GM12878 (cell line): Measurements from ENCODE around the gene CNOT8. TPM values are rescaled to one million over a fixed set of nuclear protein-coding genes. Genes with fewer than 3 reads are reported as not detected.

ENCODE experiments used
- BCL11A ChIP-seq: IDR thresholded peaks from 2 replicates; pipeline ENCODE4 v1.6.1; 2011; ENCODE audit warnings: low read depth, low read length
- DPF2 ChIP-seq: fragments of 450-650 bp; IDR thresholded peaks from 2 replicates; pipeline ENCODE4 v1.6.1; 2017; ENCODE audit warnings: mild to moderate bottlenecking
- E2F4 ChIP-seq: IDR thresholded peaks from 2 replicates; pipeline ENCODE4 v1.6.1; 2012; ENCODE audit warnings: low read depth, low read length, improper control_type of control experiment
- EGR1 ChIP-seq, 2 experiments: IDR thresholded peaks; 1 replicate in 1 of 2; 2 replicates in 1 of 2; pipeline ENCODE4 v1.6.1; 2011 to 2012; ENCODE audit warnings: low read depth in 2 of 2, low read length in 2 of 2, borderline replicate concordance in 1 of 2, mild to moderate bottlenecking in 1 of 2, moderate library complexity in 1 of 2
- EP300 ChIP-seq, 2 experiments: fragments of 150-350 bp in 1 of 2; IDR thresholded peaks; 2 replicates each; pipeline ENCODE4 v1.6.1; 2011 to 2012; ENCODE audit warnings: low read depth in 2 of 2, low read length in 2 of 2, borderline replicate concordance in 1 of 2, improper control_type of control experiment in 1 of 2, inconsistent platforms in 1 of 2; ENCODE audit not compliant: control insufficient read depth in 1 of 2
- EZH2 ChIP-seq: IDR thresholded peaks from 2 replicates; pipeline ENCODE4 v1.6.1; 2012; ENCODE audit warnings: low read depth, mild to moderate bottlenecking, control low read depth, inconsistent platforms, low read length, borderline replicate concordance; ENCODE audit not compliant: control insufficient read depth
- HDAC6 ChIP-seq: fragments of 200-600 bp; sonication (generic); IDR thresholded peaks from one replicate; pipeline ENCODE4 v1.8.0; 2017; ENCODE audit warnings: antibody characterized with exemption; ENCODE audit not compliant: unreplicated experiment
- MYC ChIP-seq: IDR thresholded peaks from 2 replicates; pipeline ENCODE4 v1.6.1; 2011; ENCODE audit warnings: mild to moderate bottlenecking, low read length, moderate library complexity, inconsistent platforms; ENCODE audit not compliant: insufficient read depth, insufficient replicate concordance, insufficient read length, severe bottlenecking
- NFXL1 ChIP-seq: fragments of 450-650 bp; IDR thresholded peaks from 2 replicates; pipeline ENCODE4 v1.6.1; 2017; ENCODE audit warnings: antibody characterized with exemption, mild to moderate bottlenecking, borderline replicate concordance
- POLR2A ChIP-seq: IDR thresholded peaks from 2 replicates; pipeline ENCODE4 v1.6.1; 2011; ENCODE audit warnings: low read depth, mild to moderate bottlenecking, low read length
- POLR2AphosphoS5 ChIP-seq: IDR thresholded peaks from 2 replicates; pipeline ENCODE4 v1.6.1; 2011; ENCODE audit warnings: mild to moderate bottlenecking, low read length, inconsistent platforms
- RAD21 ChIP-seq: IDR thresholded peaks from 2 replicates; pipeline ENCODE4 v1.6.1; 2011; ENCODE audit warnings: mild to moderate bottlenecking, low read depth, low read length, moderate library complexity; ENCODE audit not compliant: insufficient read depth
- RBBP5 ChIP-seq: fragments of 200-600 bp; sonication (generic); conservative IDR thresholded peaks from 2 replicates; pipeline ENCODE4 v1.6.1; 2016
- SKIL ChIP-seq: fragments of 450-650 bp; IDR thresholded peaks from 2 replicates; pipeline ENCODE4 v1.6.1; 2017; ENCODE audit warnings: mild to moderate bottlenecking, low read depth, inconsistent platforms; ENCODE audit not compliant: poor library complexity, severe bottlenecking
- SUZ12 ChIP-seq: fragments of 200-600 bp; sonication (generic); IDR thresholded peaks from one replicate; pipeline ENCODE4 v1.6.1; 2018; ENCODE audit warnings: antibody characterized with exemption, mild to moderate bottlenecking; ENCODE audit not compliant: unreplicated experiment
- TCF3 ChIP-seq: IDR thresholded peaks from 2 replicates; pipeline ENCODE4 v1.6.1; 2012; ENCODE audit warnings: low read depth, mild to moderate bottlenecking, low read length, borderline replicate concordance; ENCODE audit not compliant: insufficient read depth
- ZNF24 ChIP-seq: fragments of 450-650 bp; IDR thresholded peaks from 2 replicates; pipeline ENCODE4 v1.6.1; 2017; ENCODE audit warnings: antibody characterized with exemption, mild to moderate bottlenecking
- ZNF274 ChIP-seq: IDR thresholded peaks from one replicate; pipeline ENCODE4 v1.8.0; 2011; ENCODE audit not compliant: insufficient read length, insufficient read depth
- polyA plus RNA-seq, 11 experiments: library from polyadenylated mRNA; depleted of rRNA in 4 of 11; unstranded in 6 of 11; stranded (reverse) in 5 of 11; fragments of >200 nt; fragmentation: Nextera tagmentation in 4 of 11; fragmentation: Illumina TruSeq in 1 of 11; extraction: Ambion mirVana in 4 of 11; extraction: Trizol in 1 of 11; gene quantifications; 1 replicate in 1 of 11; 2 replicates in 10 of 11; pipeline versions ENCODE4 v1.2.1 to v1.2.3, GENCODE V29; 2011 to 2016; ENCODE audit warnings: inconsistent platforms in 2 of 11, missing spikeins in 2 of 11, low read depth in 1 of 11
- total RNA-seq, 4 experiments: library from RNA; depleted of rRNA in 3 of 4; stranded (reverse); fragments of >200 nt in 3 of 4; fragmentation: Illumina TruSeq in 1 of 4; extraction: Trizol in 1 of 4; gene quantifications; 2 replicates each; pipeline versions ENCODE4 v1.2.1 to v1.2.3, GENCODE V29; 2013 to 2021
- TF ChIP-seq, protein P1 (sequence below): fragments of 450-650 bp; IDR thresholded peaks from 2 replicates; pipeline ENCODE4 v1.6.1; 2017; ENCODE audit warnings: mild to moderate bottlenecking, moderate library complexity

The CNOT8 gene
- total and polyA plus RNA-seq, 10 of the 15 experiments (the other 5 are each of a cell fraction or from before 2014, with no cell fraction given), result 13.2 to 57.1 (median 39.0) TPM

DNA sequence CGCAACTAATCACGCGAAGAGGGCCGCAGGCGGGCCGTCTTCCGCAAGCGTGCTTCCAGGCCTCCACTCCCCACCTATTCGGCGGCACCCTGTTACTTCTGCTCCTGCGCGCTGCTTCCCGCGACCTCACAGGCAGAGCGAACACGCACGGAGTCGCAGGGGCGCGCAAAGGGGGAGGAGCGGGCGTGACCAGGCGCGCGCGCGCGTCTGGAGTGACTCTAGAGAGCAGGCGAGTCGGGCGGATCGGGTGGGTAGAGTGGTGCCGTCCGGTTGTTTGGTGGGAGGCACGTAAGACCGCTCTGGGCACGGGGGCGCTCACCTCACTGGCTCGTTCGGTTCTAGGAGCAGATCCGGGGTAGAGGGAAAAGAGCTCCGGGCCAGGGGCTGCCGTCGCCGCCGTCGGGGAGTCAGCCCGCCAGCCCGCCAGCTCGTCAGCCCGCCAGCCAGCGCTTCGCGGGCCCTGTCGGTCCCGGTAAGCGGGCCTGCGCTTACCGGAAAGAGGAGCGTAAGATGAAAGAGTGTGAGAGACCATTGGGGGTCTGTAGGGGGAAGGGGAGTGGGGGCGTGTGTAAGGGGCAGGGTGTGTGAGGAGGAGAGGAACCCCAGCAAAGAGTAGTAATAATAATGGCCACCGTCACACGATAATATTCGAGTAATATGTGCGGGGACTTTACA is at the start of gene CNOT8 (continued):
- TF ChIP-seq EP300 (IDR thresholded peaks at IDR 0.05; ENCODE audit: borderline replicate concordance in 1 of 2, control insufficient read depth in 1 of 2, low read depth in 2 of 2, low read length in 2 of 2) (peak in 1 of 2 experiments; percentile 6; a peak in 1 of 4 replicates), EGR1 (IDR thresholded peaks at IDR 0.05; ENCODE audit: borderline replicate concordance in 1 of 2, low read depth in 2 of 2, low read length in 2 of 2) (peak; percentile 70 to 79), ZNF274 (no peak), TCF3 (no peak), ZNF24 (no peak), BCL11A (no peak), RBBP5 (no peak), RAD21 (no peak), POLR2A (peak; percentile 94), E2F4 (no peak), SKIL (no peak), POLR2AphosphoS5 (peak; percentile 91), SUZ12 (no peak), NFXL1 (no peak), MYC (no peak), HDAC6 (no peak), DPF2 (no peak), EZH2 (no peak)
- TF ChIP-seq, protein P1, sequence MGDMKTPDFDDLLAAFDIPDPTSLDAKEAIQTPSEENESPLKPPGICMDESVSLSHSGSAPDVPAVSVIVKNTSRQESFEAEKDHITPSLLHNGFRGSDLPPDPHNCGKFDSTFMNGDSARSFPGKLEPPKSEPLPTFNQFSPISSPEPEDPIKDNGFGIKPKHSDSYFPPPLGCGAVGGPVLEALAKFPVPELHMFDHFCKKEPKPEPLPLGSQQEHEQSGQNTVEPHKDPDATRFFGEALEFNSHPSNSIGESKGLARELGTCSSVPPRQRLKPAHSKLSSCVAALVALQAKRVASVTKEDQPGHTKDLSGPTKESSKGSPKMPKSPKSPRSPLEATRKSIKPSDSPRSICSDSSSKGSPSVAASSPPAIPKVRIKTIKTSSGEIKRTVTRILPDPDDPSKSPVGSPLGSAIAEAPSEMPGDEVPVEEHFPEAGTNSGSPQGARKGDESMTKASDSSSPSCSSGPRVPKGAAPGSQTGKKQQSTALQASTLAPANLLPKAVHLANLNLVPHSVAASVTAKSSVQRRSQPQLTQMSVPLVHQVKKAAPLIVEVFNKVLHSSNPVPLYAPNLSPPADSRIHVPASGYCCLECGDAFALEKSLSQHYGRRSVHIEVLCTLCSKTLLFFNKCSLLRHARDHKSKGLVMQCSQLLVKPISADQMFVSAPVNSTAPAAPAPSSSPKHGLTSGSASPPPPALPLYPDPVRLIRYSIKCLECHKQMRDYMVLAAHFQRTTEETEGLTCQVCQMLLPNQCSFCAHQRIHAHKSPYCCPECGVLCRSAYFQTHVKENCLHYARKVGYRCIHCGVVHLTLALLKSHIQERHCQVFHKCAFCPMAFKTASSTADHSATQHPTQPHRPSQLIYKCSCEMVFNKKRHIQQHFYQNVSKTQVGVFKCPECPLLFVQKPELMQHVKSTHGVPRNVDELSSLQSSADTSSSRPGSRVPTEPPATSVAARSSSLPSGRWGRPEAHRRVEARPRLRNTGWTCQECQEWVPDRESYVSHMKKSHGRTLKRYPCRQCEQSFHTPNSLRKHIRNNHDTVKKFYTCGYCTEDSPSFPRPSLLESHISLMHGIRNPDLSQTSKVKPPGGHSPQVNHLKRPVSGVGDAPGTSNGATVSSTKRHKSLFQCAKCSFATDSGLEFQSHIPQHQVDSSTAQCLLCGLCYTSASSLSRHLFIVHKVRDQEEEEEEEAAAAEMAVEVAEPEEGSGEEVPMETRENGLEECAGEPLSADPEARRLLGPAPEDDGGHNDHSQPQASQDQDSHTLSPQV, result no peak
